Measurements from ENCODE around the gene BAK1.
"Not testable (repeated sequence)": the region's sequence is repeated elsewhere in the genome, so short reads cannot be mapped to it uniquely, and the experiment has no call there.

BAK1 gene

DNA sequence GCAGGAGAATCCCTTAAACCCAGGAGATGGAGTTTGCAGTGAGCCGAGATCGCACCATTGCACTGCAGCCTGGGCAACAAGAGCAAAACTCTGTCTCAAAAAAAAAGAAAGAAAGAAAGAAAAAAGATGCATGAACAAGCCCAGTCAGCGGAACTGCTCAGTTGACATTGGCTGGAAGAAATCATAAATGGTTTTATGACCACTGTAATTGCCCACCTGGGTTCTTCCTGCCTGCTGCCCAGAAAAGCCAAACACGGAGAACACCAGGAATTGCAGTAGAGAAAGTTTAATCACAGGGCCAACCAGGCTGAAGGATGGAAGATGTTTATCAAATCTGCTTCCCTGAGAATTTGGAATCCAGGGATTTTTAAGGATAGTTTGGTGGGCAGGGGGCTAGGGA, 22.7 kb downstream of the BAK1 start:
- FAIRE-seq (no peak), DNase-seq (ENCODE audit: insufficient read length, low spot score) (no peak)

DNA sequence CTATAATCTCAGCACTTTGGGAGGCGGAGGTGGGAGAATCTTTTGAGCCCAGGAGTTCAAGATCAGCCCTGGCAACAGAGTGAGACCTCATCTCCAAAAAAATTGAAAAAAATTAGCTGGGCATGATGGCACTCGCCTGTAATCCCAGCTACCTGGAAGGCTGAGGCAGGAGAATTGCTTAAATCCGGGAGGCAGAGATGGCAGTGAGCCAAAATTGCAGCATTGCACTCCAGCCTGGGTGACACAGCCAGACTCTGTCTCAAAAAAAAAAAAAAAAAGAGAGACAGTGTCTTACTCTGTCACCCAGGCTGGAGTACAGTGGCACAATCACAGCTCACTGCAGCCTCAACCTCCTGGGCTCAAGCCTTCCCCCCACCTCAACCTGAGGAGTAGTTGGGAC, 27.2 kb downstream of the BAK1 start:
- FAIRE-seq; DNase-seq (ENCODE audit: insufficient read length, low spot score): not testable (repeated sequence)

DNA sequence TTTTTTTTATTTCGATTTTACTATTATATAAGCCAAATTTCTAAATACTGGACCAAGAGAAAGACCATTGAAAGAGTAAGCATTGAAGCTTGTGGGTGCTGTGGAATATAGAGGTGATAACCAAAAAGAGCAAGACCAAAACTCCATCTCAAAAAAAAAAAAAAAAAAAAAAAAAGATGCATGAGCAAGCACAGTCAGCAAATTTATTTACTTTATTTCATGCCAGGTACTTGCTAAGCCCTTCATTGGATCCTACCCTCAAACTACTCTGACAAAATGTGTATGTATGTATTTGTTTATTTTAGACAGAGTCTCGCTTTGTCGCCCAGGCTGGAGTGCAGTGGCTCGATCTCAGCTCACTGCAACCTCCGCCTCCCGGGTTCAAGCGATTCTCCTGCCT, 27.8 kb downstream of the BAK1 start:
- no peak for DNase-seq (ENCODE audit: insufficient read length, low spot score)
- no peak for FAIRE-seq

DNA sequence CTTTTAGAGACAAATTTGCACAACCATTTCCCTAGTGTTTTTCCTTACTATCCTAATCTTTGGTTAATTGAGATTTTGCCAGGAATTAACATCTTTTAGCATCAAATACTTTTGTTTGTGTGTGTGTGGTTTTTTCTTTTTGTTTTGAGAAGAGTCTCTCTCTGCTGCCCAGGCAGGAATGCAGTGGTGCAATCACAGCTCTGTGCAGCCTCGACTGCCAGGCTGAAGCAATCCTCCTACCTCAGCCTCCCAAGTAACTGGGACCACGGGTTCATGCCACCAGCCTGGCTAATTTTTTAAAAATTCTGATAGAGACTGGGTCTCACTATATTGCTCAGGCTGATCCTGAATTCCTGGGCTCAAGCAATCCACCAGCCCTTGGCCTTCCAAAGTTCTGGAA, 28.5 kb downstream of the BAK1 start:
- FAIRE-seq (no peak), DNase-seq (ENCODE audit: insufficient read length, low spot score) (no peak)

DNA sequence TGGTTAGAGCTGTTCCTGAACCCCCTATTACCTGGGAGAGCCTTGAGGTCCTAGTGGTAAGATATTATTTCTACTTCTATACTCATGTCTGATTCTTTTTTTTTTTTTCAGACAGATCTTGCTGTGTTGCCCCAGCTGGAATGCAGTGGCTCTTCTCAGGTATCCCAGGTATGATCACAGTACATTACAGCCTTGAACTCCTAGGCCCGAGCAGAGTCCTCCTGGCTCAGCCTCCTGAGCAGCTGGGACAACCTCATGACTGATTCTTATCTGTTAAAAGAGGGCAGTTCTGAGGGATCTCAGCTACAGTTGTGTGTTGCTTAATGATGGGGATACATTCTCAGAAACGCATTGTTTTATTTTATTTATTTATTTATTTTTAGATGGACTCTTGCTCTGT, 30.2 kb downstream of the BAK1 start:
- DNase-seq (ENCODE audit: insufficient read length, low spot score) (no peak), FAIRE-seq (no peak)

DNA sequence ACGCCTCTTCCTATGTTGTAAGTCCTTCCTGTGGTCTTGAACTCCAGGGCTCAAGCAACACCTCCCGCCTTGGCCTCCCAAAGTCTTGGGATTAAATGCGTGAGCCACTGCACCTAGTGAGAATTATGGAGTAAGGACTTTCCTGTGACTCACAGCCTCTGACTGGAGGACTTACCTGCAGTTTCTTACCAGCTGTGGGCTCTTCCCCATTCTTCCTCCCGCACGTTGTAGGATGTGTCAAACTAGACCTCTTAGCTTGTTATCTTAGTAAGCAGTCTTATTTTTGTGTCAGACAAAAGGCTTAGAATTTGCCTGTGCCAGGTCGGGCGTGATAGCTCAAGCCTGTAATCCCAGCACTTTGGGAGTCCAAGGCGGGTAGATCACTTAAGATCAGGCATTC, 30.9 kb downstream of the BAK1 start:
- no peak for FAIRE-seq
- no peak for DNase-seq (ENCODE audit: insufficient read length, low spot score)

DNA sequence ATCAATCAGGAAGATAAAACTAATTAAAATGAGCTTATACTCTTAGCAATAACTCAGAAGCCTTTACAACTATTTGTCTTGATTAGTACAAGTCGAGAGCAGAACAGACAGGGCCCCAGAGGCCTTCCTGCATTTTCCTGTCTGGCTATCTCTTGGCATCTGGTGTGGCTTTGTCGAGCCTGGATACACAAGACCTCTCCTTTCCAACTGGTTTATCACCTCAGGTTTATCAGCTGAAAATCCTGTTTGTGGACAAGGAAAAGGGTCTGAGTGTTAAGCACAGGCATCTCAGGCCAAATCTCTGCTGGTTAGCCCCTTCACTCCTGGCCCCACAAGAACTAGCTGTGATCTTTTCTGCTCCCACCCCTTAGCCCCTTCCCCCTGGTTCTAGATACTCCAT, 32.6 kb downstream of the BAK1 start:
- FAIRE-seq = no peak

DNA sequence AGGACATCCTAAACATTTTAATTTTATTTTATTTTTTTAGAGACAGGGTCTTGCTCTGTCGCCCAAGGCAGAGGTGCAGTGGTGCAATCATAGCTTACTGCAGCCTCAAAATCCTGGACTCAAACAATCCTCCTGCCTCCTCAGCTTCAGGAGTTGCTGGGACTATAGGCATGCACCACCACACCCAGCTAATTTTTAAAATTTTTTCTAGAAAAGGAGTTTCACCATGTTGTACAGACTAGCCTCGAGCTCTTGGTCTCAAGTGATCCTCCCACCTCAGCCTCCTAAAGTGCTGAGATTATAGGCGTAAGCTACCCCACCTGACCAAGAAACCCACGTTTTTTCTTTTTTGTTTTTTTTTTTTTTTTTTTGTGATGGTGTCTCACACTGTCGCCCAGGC, 33.3 kb downstream of the BAK1 start:
- no peak for DNase-seq (ENCODE audit: insufficient read length, low spot score)
- no peak for FAIRE-seq

More for the DNA sequence above, 32.6 kb downstream of the BAK1 start:
- no peak for DNase-seq (ENCODE audit: insufficient read length, low spot score)

DNA sequence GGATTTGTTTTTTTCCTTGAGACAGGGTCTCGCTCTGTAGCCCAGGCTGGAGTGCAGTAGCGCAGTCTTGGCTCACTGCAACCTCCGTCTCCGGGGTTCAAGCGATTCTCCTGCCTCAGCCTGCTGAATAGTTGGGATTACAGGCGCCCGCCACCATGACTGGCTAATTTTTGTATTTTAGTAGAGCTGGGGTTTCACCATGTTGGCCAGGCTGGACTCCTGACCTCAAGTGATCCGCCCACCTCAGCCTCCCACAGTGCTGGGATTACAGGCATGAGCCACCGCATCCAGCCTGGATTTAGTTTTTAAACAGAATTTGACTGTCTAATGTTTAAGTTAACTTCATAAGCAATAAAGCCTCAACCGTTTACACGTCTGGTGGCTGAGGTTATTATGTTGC, 34.8 kb downstream of the BAK1 start:
- not testable (repeated sequence) for FAIRE-seq; DNase-seq (ENCODE audit: insufficient read length, low spot score)

DNA sequence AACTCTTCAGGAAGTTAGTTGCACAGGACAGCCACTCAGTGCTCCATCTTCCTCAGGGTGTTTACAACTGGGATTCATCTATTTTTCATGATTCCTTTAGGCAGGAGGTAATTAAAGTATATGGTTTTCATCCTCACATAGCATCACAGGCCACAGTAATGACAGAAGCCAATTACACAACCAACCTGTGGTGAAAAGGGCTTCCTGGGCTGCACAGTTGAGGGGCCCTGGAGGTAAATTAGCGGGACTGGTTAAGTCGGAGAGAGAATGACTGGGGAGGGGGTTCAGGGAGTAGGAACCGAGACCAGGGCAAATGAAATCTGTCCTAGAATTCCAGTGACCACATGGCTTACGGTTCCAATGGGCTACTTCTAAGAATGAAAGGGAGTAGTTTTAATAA, 37.0 kb downstream of the BAK1 start:
- DNase-seq (ENCODE audit: insufficient read length, low spot score) = no peak
- FAIRE-seq = no peak

DNA sequence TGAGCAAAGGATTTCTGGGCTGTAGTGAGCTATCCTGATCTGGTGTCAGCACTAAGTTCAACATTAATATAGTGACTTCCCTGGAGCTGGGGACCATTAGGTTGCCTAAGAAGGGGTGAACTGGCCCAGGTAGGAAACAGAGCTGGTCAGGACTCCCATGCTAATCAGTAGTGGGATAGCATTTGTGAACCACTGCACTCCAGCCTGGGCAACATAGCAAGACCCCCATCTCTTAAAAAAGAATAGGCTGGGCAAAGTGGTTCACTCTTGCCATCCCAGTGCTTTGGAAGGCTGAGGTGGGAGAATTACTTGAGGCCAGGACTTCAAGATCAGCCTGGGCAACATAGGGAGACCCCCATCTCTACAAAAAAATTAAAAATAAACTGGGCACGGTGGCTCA, 39.3 kb downstream of the BAK1 start:
- FAIRE-seq (no peak), DNase-seq (ENCODE audit: insufficient read length, low spot score) (no peak)

DNA sequence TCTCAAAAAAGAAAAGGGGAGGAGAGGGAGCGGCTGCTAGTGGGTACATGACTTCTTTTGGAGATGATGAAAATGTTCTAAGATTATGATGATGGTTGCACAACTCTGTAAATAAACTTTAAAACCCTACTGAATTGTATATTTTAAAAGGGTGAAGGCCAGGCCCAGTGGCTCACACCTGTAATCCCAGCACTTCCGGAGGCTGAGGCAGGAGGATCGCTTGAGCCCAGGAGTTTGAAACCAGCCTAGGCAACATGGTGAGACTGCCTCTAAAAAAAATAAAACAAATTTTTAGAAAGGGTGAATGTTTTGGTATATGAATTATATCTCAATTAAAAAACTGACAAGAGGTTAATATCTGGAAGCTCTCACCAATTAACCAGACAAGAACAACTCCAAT, 45.4 kb downstream of the BAK1 start:
- FAIRE-seq = no peak
- DNase-seq (ENCODE audit: insufficient read length, low spot score) = no peak

DNA sequence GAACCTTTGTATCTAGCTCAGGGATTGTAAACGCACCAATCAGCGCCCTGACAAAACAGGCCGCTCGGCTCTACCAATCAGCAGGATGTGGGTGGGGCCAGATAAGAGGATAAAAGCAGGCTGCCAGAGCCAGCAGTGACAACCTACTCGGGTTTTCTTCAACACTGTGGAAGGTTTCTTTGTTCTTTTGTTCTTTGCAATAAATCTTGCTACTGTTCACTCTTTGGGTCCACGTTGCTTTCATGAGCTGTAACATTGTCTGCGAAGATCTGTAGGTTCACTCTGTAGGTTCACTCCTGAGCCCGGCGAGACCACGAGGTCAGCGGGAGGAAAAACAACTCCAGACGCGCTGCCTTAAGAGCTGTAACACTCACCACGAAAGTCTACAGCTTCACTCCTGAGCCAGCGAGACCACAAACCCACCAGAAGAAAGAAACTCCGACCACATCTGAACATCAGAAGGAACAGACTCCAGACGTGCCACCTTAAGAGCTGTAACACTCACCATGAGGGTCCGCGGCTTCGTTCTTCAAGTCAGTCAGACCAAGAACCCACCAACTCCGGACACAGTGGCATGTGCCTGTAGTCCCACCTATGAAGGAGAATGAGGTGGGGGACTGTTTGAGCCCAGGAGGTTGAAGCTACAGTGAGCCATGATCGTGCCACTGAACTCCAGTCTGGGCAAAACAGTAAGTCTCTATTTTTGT, 46.8 kb downstream of the BAK1 start:
- DNase-seq (ENCODE audit: insufficient read length, low spot score); FAIRE-seq: not testable (repeated sequence)

DNA sequence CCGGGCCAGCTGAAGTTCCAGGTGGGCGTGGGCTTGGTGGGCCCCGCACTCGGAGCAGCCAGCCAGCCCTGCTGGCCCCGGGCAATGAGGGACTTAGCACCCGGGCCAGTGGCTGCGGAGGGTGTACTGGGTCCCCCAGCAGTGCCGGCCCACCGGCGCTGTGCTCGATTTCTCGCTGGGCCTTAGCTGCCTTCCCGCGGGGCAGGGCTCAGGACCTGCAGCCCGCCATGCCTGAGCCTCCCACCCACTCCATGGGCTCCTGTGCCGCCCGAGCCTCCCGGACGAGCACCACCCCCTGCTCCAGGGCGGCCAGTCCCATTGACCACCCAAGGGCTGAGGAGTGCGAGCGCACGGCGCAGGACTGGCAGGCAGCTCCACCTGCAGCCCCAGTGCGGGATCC, 47.6 kb downstream of the BAK1 start:
- not testable (repeated sequence) for FAIRE-seq; DNase-seq (ENCODE audit: insufficient read length, low spot score)

DNA sequence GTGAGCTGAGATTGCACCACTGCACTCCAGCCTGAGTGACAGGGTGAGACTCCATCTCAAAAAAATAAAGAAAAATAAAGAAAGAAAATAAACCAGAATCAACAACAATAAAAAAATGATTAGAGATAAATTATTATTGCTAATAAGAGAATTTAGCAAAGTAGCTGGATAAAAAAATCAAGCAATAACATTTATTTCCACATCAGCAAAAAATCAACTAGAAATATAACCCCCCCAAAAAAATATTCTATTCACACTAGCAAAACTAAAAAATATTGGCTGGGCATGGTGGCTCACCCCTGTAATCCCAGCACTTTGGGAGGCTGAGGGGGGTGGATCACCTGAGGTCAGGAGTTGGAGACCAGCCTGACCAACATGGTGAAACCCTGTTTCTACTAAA, 49.5 kb downstream of the BAK1 start:
- DNase-seq (ENCODE audit: insufficient read length, low spot score); FAIRE-seq: not testable (repeated sequence)
